HCT116 (cell line): ENCODE measurements around the gene COPG2. TPM values are rescaled to one million over a fixed set of nuclear protein-coding genes. Genes with fewer than 3 reads are reported as not detected.
"Not testable (repeated sequence)": the region's sequence is repeated elsewhere in the genome, so short reads cannot be mapped to it uniquely, and the experiment has no call there.

ENCODE experiments used
- ATAC-seq: fragments of 200-7000 bp; cut with Tn5 transposase; 2 replicates; pipeline ENCODE4 v1.9.1; 2020; ENCODE audit warnings: mild to moderate bottlenecking, moderate library complexity
- BruUV-seq: library from RNA; stranded (reverse); fragments of 400-500 nt; replicated peaks from 2 replicates; lab custom pipeline; 2021; lab: Mats Ljungman, UMichigan
- CTCF ChIA-PET: fragments of 300-600 bp; sonication (Branson Sonifier 250); formaldehyde crosslinking; loops from one replicate; lab custom pipeline; 2021; ENCODE audit warnings: antibody characterized with exemption; lab: Charles Lee
- POLR2A ChIA-PET: fragments of 300-600, 350-600 bp; sonication (Branson Sonifier 250); formaldehyde crosslinking; loops from one replicate; lab custom pipeline; 2021; ENCODE audit warnings: antibody characterized with exemption; lab: Charles Lee
- RAD21 ChIA-PET, 2 experiments: fragments of 300-600 bp; sonication (Branson Sonifier 250); formaldehyde crosslinking; loops; one replicate each; lab custom pipeline; 2023; ENCODE audit warnings: low total read pairs in 2 of 2; ENCODE audit not compliant: uncharacterized antibody in 2 of 2, unreplicated experiment in 2 of 2, low non-redundant PET in 1 of 2; lab: Charles Lee
- DNase-seq: peaks from one replicate; pipeline ENCODE4 v3.0.0-alpha.2; 2010; ENCODE audit warnings: low read depth, low spot score
- H2AFZ ChIP-seq: fragments of 200-600 bp; shearing (Covaris generic), sonication (generic); 2 replicates; pipeline ENCODE4 v1.6.1; 2017; ENCODE audit warnings: low read depth, mixed run types, mixed read lengths, antibody characterized with exemption, low read length; ENCODE audit not compliant: poor library complexity, severe bottlenecking
- H3K27ac ChIP-seq: 2 replicates; pipeline ENCODE4 v1.5.1; 2012; ENCODE audit warnings: low read depth, low read length
- H3K27me3 ChIP-seq: fragments of 200-600 bp; sonication (generic); 2 replicates; pipeline ENCODE4 v1.6.1; 2016; ENCODE audit warnings: mixed run types, low read length, mixed read lengths; ENCODE audit not compliant: insufficient read depth
- H3K36me3 ChIP-seq, 2 experiments: fragments of 200-500 bp in 1 of 2; fragments of 200-600 bp in 1 of 2; sonication (Bioruptor generic) in 1 of 2; sonication (generic) in 1 of 2; 2 replicates each; pipeline versions ENCODE4 v1.5.1 to v1.6.1; 2014 to 2016; ENCODE audit warnings: low read length in 2 of 2, inconsistent platforms in 1 of 2, mixed read lengths in 1 of 2, mixed run types in 1 of 2; ENCODE audit not compliant: insufficient read depth in 2 of 2, control insufficient read depth in 1 of 2
- H3K4me1 ChIP-seq, 2 experiments: fragments of 200-600 bp in 1 of 2; sonication (generic) in 1 of 2; 2 replicates each; pipeline versions ENCODE4 v1.5.1 to v1.6.1; 2012 to 2017; ENCODE audit warnings: low read length in 2 of 2, inconsistent platforms in 1 of 2, mild to moderate bottlenecking in 1 of 2, mixed read lengths in 1 of 2, mixed run types in 1 of 2, moderate library complexity in 1 of 2; ENCODE audit not compliant: insufficient read depth in 2 of 2, control insufficient read depth in 1 of 2
- H3K4me2 ChIP-seq: fragments of 200-600 bp; sonication (generic); 2 replicates; pipeline ENCODE4 v1.6.1; 2017; ENCODE audit warnings: mixed run types, low read length, mixed read lengths
- H3K4me3 ChIP-seq, 2 experiments: fragments of 200-600 bp in 1 of 2; sonication (generic) in 1 of 2; replicated peaks in 1 of 2; 2 replicates each; pipeline ENCODE4 v1.5.1; 2011 to 2016; ENCODE audit warnings: low read length in 2 of 2, control low read depth in 1 of 2, low read depth in 1 of 2, mild to moderate bottlenecking in 1 of 2, mixed read lengths in 1 of 2, mixed run types in 1 of 2
- H3K79me2 ChIP-seq: fragments of 200-600 bp; sonication (generic); 2 replicates; pipeline ENCODE4 v1.6.1; 2017; ENCODE audit warnings: mild to moderate bottlenecking, mixed run types, low read length, moderate library complexity, mixed read lengths; ENCODE audit not compliant: insufficient read depth
- H3K9ac ChIP-seq: fragments of 200-600 bp; sonication (generic); 2 replicates; pipeline ENCODE4 v1.6.1; 2016; ENCODE audit warnings: low read length, mixed read lengths
- H3K9me2 ChIP-seq: fragments of 200-600 bp; sonication (generic), shearing (Covaris generic); 2 replicates; pipeline ENCODE4 v1.6.1; 2017; ENCODE audit warnings: mixed run types, mild to moderate bottlenecking, moderate library complexity; ENCODE audit not compliant: insufficient read depth
- H3K9me3 ChIP-seq, 2 experiments: fragments of 200-500 bp in 1 of 2; fragments of 200-600 bp in 1 of 2; sonication (Bioruptor generic) in 1 of 2; sonication (generic) in 1 of 2; 2 replicates each; pipeline ENCODE4 v1.6.1; 2014 to 2017; ENCODE audit warnings: low read length in 2 of 2, mixed read lengths in 2 of 2, inconsistent platforms in 1 of 2, low read depth in 1 of 2, mild to moderate bottlenecking in 1 of 2, mixed run types in 1 of 2, moderate library complexity in 1 of 2; ENCODE audit not compliant: control insufficient read depth in 1 of 2, insufficient read depth in 1 of 2
- H4K20me1 ChIP-seq: fragments of 200-600 bp; sonication (generic), shearing (Covaris generic); 2 replicates; pipeline ENCODE4 v1.6.1; 2017; ENCODE audit warnings: mixed run types, mild to moderate bottlenecking, moderate library complexity; ENCODE audit not compliant: insufficient read depth
- intact Hi-C: fragments of 100-400 bp; cut with micrococcal nuclease; formaldehyde crosslinking; loops from 2 replicates; pipeline ENCODE4 v1.10.0; 2022
- total RNA-seq: library from RNA; stranded (reverse); gene quantifications from one replicate; pipeline ENCODE4 v1.2.1, GENCODE V29; 2021; ENCODE audit not compliant: unreplicated experiment

Gene COPG2
- total RNA-seq, 1 experiment from 2014 or later = 31.0 TPM

DNA sequence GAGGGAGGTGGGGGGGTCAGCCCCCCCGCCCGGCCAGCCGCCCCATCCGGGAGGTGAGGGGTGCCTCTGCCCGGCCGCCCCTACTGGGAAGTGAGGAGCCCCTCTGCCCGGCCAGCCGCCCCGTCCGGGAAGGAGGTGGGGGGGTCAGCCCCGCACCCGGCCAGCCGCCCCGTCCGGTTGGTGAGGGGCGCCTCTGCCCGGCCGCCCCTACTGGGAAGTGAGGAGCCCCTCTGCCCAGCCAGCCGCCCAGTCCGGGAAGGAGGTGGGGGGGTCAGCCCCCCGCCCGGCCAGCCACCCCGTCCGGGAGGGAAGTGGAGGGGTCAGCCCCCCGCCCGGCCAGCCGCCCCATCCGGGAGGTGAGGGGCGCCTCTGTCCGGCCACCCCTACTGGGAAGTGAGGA is 77.1 kb downstream of the COPG2 start:
- H3K27me3 ChIP-seq, H3K9me2 ChIP-seq, H2AFZ ChIP-seq, H4K20me1 ChIP-seq, H3K36me3 ChIP-seq, H3K9ac ChIP-seq, POLR2A ChIA-PET, H3K27ac ChIP-seq, BruUV-seq, ATAC-seq, H3K9me3 ChIP-seq, CTCF ChIA-PET, H3K4me1 ChIP-seq, H3K4me3 ChIP-seq, H3K4me2 ChIP-seq, H3K79me2 ChIP-seq, RAD21 ChIA-PET, DNase-seq, intact Hi-C loops: not testable (repeated sequence)

- H4K20me1 ChIP-seq, DNase-seq, H3K79me2 ChIP-seq, H3K4me3 ChIP-seq, CTCF ChIA-PET, RAD21 ChIA-PET, H3K9me2 ChIP-seq, intact Hi-C loops, H3K36me3 ChIP-seq, ATAC-seq, H3K27me3 ChIP-seq, H3K9ac ChIP-seq, H3K9me3 ChIP-seq, H3K4me2 ChIP-seq, H3K27ac ChIP-seq, H3K4me1 ChIP-seq, H2AFZ ChIP-seq, POLR2A ChIA-PET, BruUV-seq: not testable (repeated sequence)
Observed at GRCh38 chr7:130585932-130586331, 82.6 kb downstream of the COPG2 start.

DNA sequence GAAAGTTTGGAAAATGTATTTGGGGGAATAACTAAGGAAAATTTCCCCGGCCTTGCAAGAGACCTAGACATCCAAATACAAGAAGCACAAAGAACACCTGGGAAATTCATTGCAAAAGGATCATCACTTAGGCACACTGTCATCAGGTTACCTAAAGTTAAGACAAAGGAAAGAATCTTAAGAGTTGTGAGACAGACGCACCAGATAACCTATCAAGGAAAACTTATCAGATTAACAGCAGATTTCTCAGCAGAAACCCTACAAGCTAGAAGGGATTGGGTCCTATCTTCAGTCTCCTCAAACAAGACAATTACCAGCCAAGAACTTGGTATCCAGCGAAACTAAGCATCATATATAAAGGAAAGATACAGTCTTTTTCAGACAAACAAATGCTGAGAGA is 93.4 kb downstream of the COPG2 start:
- POLR2A ChIA-PET = not testable (repeated sequence)

DNA sequence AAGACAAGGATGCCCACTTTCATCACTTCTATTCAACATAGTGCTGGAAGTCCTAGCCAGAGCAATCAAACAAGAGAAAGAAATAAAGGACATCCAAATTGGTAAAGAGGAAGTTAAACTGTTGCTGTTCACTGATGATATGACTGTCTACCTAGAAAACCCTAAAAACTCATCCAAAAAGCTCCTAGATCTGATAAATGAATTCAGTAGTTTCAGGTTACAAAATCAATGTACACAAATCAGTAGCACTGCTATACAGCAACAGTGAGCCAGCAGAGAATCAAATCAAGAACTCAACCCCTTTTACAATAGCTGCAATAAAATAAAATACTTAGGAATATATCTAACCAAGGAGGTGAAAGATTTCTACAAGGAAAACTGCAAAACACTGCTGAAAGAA is 98.4 kb downstream of the COPG2 start:
- BruUV-seq, H3K27me3 ChIP-seq, H4K20me1 ChIP-seq, H3K36me3 ChIP-seq, intact Hi-C loops, H3K4me2 ChIP-seq, POLR2A ChIA-PET, CTCF ChIA-PET, ATAC-seq, DNase-seq, H3K9me3 ChIP-seq, H3K4me1 ChIP-seq, H3K79me2 ChIP-seq, RAD21 ChIA-PET, H2AFZ ChIP-seq, H3K9me2 ChIP-seq, H3K4me3 ChIP-seq, H3K27ac ChIP-seq, H3K9ac ChIP-seq: not testable (repeated sequence)

More for the DNA sequence above, 93.4 kb downstream of the COPG2 start:
- intact Hi-C loops, ATAC-seq, H4K20me1 ChIP-seq, RAD21 ChIA-PET, H3K36me3 ChIP-seq, H3K4me1 ChIP-seq, CTCF ChIA-PET, H3K9me2 ChIP-seq, DNase-seq, H3K79me2 ChIP-seq, H3K9ac ChIP-seq, H3K9me3 ChIP-seq, H3K4me3 ChIP-seq, BruUV-seq, H3K27ac ChIP-seq, H3K4me2 ChIP-seq, H3K27me3 ChIP-seq, H2AFZ ChIP-seq: not testable (repeated sequence)
